GM21360 (cell line): ENCODE data around the gene RASL12.
"Not testable (repeated sequence)": the region's sequence is repeated elsewhere in the genome, so short reads cannot be mapped to it uniquely, and the experiment has no call there.

Source experiments
- ATAC-seq: cut with Tn5 transposase; IDR thresholded peaks from one replicate; pipeline ENCODE4 v1.9.1; 2021; ENCODE audit warnings: mild to moderate bottlenecking, moderate library complexity; ENCODE audit not compliant: unreplicated experiment

The RASL12 gene

GRCh38 chr15:65057549-65057940, 10.2 kb downstream of the RASL12 start:
- ATAC-seq: no peak

- ATAC-seq: no peak
These were observed 10.8 kb downstream of the RASL12 start for GRCh38 chr15:65056868-65057548.

DNA sequence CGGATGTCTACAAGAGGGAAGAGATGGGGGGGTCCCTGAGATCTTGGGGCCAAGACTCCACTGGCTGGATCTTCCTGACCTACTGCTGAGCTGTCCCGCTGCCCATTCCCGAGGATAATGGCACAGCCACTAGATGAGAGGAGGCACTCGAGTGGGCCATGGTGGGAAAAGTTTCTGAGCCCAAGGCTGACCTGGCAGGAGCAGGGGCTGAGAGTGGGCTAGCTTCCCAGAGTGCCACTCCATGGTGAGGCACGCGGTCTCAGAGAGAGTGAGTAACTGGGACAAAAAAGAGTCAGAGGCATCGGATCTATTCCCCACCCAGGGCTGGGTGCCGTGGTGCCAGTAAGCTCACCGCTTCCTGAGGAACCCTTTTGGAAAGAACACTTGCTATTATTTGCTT, 11.7 kb downstream of the RASL12 start:
- ATAC-seq: no peak

GRCh38 chr15:65055201-65055870, 12.5 kb downstream of the RASL12 start:
- ATAC-seq: no peak

- ATAC-seq: no peak
These were observed 13.2 kb downstream of the RASL12 start for GRCh38 chr15:65054333-65055200.

DNA sequence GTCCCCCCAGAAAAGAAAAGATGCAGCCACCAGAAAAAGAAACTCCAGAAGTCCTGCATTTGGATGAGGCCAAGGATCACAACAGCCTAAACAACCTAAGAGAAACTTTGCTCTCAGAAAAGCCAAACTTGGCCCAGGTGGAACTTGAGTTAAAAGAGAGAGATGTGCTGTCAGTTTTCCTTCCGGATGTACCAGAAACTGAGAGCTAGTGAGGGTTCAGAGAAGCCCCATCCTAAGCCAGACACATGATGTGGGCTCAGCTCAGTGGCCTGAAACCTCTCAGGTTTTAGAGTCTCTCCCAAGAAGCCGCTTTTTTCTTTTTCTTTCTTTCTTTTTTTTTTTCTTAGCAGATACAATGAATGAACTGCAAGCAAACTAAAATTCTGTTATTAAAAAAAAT, 14.8 kb downstream of the RASL12 start:
- no peak for ATAC-seq

DNA sequence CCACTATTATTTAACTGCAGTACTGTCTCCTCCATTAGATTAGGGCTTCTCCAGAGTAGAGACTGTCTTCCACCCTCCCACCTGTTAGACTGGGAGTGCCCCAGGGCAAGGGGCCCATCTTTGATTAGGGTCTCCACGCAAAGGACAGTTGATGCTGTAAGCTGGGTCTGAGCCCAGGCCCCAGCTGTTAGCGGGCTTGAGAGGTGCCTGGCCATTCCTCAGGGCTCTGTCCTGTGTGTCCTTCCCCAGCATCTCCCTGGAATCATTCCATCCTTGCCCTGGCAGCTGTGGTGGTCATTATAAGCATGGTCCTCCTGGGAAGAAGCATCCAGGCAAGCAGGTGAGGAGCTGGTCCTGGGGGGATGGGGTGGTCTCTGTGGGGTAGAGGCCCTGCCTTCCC, 16.5 kb downstream of the RASL12 start:
- ATAC-seq: no peak

DNA sequence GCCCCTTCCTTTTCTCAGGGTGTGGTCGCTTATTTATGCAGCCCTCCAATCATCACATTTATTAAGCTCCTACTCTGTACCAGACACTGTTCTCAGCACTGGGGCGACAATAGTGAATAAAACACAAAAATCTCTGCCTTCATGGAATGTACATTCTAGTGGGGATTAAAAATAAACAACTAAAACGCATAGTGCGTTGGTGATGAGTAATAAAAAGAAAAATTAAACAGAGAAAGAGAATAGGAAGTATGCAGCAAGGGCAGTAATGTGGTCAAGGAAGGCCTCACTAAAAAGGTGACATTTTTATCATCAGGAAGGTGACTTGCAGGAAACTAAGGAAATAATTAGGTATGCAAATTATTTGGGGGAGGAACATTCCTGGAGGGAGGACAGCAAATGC, 17.5 kb downstream of the RASL12 start:
- ATAC-seq: no peak

DNA sequence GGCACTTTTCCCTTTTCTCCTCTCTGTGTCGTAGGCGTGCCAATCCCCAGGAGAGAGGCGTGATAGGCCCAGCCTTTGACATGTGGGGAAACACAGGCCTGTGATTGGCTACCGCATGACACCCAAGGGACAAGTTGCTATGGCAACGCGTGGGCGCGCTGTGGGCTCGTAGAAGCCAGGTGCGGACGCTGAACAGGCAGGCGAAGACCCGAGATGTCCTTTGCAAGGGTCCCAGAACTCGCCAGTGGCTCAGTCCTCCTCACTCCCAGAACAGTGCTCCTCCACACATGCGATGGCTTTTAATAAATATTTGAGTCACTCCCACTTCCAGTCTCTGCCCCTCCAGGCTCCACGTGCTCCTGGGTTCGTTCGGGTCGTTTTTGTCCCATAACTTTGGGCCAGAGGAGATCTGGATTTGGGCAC, 18.4 kb downstream of the RASL12 start:
- ATAC-seq: no peak

- ATAC-seq: no peak
These were observed 19.6 kb downstream of the RASL12 start for GRCh38 chr15:65048241-65048640.

DNA sequence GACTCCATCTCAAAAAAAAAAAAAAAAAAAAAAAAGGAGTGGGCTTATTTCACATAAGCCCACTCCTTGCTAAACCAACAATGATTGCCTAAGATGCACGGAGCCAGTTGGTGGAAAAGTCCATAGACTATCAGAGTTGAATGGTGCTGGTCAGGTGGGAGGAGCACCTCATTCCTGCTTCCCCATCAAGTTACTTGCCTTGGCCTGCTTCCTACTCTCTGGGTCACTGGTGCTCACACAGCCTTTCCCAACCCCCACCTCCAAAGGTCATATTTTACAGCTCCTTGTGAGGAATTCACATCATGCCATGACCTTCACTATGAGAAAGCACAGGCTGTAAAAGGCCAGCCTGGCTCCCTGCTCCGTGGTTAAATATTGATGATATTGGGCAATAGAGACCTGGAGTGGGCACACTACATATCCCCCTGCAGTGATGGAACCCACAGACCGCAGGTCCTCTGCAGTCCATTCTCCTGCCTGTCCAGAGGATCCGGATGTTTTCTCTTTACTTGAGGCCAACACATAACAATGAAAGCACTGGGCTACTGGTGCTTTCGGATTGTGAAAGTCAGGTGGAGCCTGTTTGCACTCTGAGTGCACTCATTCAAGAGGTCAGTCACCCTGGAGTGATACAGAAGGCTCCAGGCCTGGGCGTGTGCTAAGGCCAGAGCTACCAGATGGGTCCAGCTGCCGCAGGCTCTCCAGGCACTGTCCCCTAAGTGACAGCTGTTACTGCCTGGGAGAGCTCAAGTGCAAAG, 22.9 kb downstream of the RASL12 start, which contains the start of gene SLC51B:
Gene SLC51B, plus strand, starts transcription at position 664 of the 758 bp plus-strand sequence. CDS start 4,618 bp downstream, outside the sequence.
- no peak for ATAC-seq

GRCh38 chr15:65044218-65044617, 23.6 kb downstream of the RASL12 start:
- ATAC-seq: not testable (repeated sequence)

DNA sequence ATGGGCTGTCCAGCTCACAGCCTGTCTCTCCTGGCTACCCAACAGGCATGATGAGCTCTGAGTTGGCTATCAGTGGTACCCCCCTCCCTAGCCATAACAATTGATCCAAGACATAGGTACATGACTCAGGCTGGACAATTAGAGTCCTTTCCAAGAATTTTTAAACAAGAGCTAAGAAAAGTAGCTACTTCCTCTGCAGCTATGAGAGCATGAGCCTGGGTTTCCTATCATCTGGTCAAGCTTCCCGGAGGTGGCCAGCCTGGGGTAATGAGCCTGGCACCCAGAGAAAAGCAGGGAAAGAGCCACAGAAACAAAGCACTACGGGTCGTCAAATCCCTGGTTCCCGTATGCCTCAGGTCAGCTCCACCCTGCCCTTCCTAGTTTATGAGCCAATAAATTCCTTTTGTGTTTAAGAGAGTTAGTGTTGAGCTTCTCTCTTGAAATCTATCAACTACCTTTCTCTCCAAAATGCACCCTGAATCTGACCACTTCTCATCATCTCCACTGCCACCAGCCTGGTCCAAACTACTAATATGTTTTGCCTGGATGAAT, 24.9 kb downstream of the RASL12 start:
- no peak for ATAC-seq

GRCh38 chr15:65041787-65042186, 26.0 kb downstream of the RASL12 start:
- no peak for ATAC-seq

- ATAC-seq: no peak
These were observed 27.3 kb downstream of the RASL12 start for GRCh38 chr15:65040461-65040860.

DNA sequence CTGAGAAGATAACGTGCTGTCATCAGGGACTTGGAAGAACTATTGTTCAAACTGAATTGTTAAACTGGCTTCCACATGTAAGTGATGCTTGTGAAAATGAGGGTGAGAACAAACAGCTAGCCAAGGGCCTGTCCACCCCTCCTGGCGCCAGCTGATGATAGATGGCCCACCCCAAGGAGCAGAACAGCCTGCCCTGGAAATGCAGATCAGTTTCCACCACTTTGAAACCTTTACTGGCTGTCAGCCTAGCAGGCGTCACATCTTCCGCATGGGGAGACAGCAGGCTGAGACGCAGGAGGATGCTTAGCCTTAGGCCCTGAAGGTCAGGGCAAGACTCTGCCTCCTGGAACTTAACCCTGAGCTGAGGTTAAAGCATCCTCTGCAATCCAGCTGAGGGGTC, 29.0 kb downstream of the RASL12 start:
- no peak for ATAC-seq

GRCh38 chr15:65038428-65038827, 29.4 kb downstream of the RASL12 start:
- no peak for ATAC-seq

DNA sequence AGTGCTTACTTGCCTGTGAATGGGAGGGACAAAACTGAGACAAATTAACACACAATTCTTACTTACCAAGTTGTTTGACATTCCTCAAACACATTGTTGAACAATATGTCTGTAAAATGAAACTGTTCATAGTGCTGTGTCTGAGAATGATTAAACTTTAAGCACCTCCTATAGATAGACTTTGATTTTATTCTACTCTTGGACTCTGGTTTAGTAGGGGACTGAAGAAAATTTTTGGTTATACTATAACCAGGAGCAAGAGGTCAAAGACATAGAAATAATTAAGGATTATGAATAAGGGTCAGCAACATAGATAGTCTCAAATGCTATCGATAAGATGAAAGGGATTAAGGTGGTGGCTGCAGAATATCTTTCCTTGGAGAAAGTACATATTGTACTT, 30.5 kb downstream of the RASL12 start:
- no peak for ATAC-seq

DNA sequence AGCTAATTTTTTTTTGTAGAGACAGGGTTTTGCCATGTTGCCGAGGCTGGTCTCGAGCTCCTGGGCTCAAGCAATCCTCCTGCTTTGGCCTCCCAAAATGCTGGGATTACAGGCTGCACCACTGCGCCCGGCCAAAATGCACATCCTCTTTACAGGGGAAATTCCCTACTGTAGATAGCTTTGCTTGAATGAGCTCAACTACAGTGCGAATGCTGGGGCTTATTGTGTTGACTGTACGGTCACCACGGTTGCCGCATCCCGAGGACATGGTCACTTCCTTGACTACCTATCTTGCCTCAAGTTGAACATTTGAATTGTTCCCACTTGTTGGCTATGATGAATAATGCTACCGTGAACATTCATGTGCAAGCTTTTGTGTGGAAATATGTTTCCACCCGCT, 33.1 kb downstream of the RASL12 start:
- ATAC-seq: no peak

DNA sequence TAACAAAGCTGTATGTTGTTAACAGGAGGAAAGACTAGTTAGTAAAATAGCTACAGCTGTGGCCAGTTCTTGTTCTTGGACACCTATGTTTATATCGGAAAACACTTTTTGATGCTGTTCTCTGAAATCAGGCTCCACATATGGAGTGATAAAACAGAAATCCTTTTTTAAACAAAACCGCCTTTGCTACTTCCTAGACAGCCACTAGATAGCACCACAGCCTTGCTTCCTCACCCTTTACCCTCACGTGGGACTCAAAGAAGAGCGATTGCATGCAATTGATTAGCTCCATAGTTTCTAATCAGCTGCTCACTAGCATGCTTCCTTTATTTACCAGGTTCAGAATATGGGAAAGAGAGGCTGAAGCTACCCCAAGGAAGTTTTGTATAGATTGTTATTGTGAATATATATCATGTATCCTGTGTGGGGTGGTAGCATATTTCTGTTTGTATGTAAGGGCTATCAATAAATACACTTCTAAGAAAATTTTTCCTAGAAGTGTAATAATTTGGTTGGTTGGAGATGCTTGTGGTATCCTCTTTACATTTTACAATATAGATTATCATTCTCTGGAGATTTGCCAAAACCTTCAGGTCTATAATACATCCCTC, 34.0 kb downstream of the RASL12 start:
- no peak for ATAC-seq
